Thyroid gland (tissue), 4 donors: Measurements from ENCODE around the gene SLC17A8. TPM values are rescaled to one million over a fixed set of nuclear protein-coding genes. Genes with fewer than 3 reads are reported as not detected.

Source experiments
- DNase-seq, 2 donors: peaks; one replicate each; pipeline ENCODE4 v3.0.0-alpha.2; 2019
- H3K27ac ChIP-seq, 3 donors: fragments of 200-600 bp; sonication (generic); 1 replicate in 2 of 3; 2 replicates in 1 of 3; pipeline ENCODE4 v1.5.1; 2016 to 2019; ENCODE audit warnings: mild to moderate bottlenecking in 1 of 3, moderate library complexity in 1 of 3
- H3K27me3 ChIP-seq: fragments of 200-600 bp; sonication (generic); one replicate; pipeline ENCODE4 v1.5.1; 2019
- H3K36me3 ChIP-seq, 2 donors: fragments of 200-600 bp; sonication (generic); one replicate each; pipeline ENCODE4 v1.5.1; 2016 to 2019
- H3K4me1 ChIP-seq, 2 donors: fragments of 200-600 bp; sonication (generic); one replicate each; pipeline ENCODE4 v1.5.1; 2017 to 2019
- H3K4me3 ChIP-seq, 3 donors: fragments of 200-600 bp; sonication (generic); replicated peaks in 1 of 3; 1 replicate in 2 of 3; 2 replicates in 1 of 3; pipeline ENCODE4 v1.5.1; 2016; ENCODE audit warnings: mild to moderate bottlenecking in 1 of 3
- H3K9me3 ChIP-seq: fragments of 200-600 bp; sonication (generic); one replicate; pipeline ENCODE4 v1.5.1; 2017
- POLR2A ChIP-seq, 2 donors: fragments of 450-650 bp; IDR thresholded peaks; one replicate each; pipeline ENCODE4 v1.6.1; 2017; ENCODE audit warnings: antibody characterized with exemption in 2 of 2, mild to moderate bottlenecking in 2 of 2, moderate library complexity in 1 of 2
- WGBS, 2 donors: methylation state at CpG; one replicate each; pipeline ENCODE4 v1.1.5; 2017; 5-methylcytosine and 5-hydroxymethylcytosine counted together
- intact Hi-C: fragments of 100-400 bp; cut with DNase I; formaldehyde crosslinking; loops from one replicate; pipeline ENCODE4 v1.15.1; 2023
- total RNA-seq, 4 donors: library from RNA; depleted of rRNA; stranded (reverse); fragments of >200 nt; gene quantifications; one replicate each; pipeline ENCODE4 v1.2.3, GENCODE V29; 2016
- TF ChIP-seq, protein P1 (sequence below), 6 experiments: fragments of 200-600 bp in 3 of 6; fragments of 450-650 bp in 3 of 6; sonication (generic) in 3 of 6; IDR thresholded peaks; one replicate each; pipeline ENCODE4 v1.5.1; 2016 to 2019; ENCODE audit warnings: antibody characterized with exemption in 6 of 6, mild to moderate bottlenecking in 2 of 6, inconsistent platforms in 1 of 6, moderate library complexity in 1 of 6

SLC17A8 gene
- total RNA-seq, 4 donors from 2014 or later = not detected

DNA sequence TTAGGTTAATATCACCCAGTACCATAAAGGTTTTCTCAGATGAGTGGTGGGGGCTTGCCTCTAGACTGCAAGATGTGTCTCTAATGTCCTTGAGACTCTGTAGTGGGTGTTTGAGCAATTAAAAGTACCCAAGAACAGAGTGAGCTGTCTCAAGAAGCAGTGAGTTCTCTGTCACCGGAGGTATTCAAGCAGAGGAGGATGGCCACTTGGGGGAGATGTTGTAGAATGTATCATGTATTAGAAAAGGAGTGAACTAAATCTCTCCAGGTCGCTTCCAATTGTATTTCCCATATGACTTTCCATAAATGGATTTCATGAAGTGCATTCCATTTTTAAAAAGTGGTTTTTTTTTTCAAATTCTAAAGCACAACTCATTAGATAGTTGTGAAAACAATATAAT, 35.0 kb downstream of the SLC17A8 start:
- WGBS, 2 donors = 78% methylated on average over 2 of the region's 2 CpGs
- no peaks in the 10 kb centered on the region for H3K4me1 ChIP-seq

DNA sequence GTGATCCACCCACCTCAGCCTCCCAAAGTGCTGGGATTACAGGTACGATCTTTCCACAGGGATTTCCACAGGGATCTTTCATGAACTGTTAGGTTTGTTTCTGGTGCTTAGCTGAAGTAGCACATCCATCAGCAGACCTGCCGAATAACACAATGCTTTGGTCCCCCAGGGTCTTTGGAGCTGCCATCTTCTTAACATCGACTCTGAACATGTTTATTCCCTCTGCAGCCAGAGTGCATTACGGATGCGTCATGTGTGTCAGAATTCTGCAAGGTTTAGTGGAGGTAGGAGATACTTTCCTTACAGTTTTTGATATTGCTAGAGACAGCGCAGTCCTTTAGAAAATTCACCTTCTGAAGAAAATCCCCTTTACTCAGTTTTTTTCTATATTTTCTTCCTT, 36.3 kb downstream of the SLC17A8 start:
- 87 to 89% methylated on average over 6 of the region's 6 CpGs for WGBS, 2 donors

More for the DNA sequence above, 35.0 kb downstream of the SLC17A8 start:
- H3K9me3 ChIP-seq = no peaks in the 10 kb centered on the region
- intact Hi-C loops = no loop called here
- H3K36me3 ChIP-seq = no peaks in the 10 kb centered on the region
- DNase-seq = no peak
- H3K27me3 ChIP-seq = no peaks in the 10 kb centered on the region
- TF ChIP-seq, protein P1, sequence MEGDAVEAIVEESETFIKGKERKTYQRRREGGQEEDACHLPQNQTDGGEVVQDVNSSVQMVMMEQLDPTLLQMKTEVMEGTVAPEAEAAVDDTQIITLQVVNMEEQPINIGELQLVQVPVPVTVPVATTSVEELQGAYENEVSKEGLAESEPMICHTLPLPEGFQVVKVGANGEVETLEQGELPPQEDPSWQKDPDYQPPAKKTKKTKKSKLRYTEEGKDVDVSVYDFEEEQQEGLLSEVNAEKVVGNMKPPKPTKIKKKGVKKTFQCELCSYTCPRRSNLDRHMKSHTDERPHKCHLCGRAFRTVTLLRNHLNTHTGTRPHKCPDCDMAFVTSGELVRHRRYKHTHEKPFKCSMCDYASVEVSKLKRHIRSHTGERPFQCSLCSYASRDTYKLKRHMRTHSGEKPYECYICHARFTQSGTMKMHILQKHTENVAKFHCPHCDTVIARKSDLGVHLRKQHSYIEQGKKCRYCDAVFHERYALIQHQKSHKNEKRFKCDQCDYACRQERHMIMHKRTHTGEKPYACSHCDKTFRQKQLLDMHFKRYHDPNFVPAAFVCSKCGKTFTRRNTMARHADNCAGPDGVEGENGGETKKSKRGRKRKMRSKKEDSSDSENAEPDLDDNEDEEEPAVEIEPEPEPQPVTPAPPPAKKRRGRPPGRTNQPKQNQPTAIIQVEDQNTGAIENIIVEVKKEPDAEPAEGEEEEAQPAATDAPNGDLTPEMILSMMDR (IDR thresholded peaks at IDR 0.05) = no peak
- TF ChIP-seq POLR2A (IDR thresholded peaks at IDR 0.05) = no peak
- H3K4me3 ChIP-seq = no peak overlapping the region
- no peak overlapping the region for H3K27ac ChIP-seq

DNA sequence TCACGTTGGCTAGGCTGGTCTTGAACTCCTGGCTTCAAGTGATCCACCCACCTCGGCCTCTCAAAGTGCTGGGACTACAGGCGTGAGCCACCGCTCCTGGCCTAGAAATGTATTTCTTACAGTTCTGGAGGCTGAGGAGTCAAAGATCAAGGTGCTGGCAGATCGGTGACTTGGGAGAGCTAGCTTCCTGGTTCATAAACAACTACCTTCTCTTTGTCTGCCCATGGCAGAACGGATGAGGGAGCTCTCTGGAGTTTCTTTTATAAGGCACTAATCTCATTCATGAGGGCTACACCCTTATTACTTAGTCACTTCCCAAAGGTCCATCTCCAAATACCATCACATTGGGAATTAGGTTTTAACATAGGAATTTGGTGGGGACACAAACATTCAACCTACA, 38.9 kb downstream of the SLC17A8 start:
- no peak overlapping the region for H3K4me3 ChIP-seq
- WGBS, 2 donors = 87 to 96% methylated on average over 6 of the region's 6 CpGs
- no peak overlapping the region for H3K27ac ChIP-seq
- TF ChIP-seq POLR2A (IDR thresholded peaks at IDR 0.05) = no peak
- TF ChIP-seq, protein P1 (IDR thresholded peaks at IDR 0.05) = no peak
- DNase-seq = no peak
- H3K27me3 ChIP-seq = no peaks in the 10 kb centered on the region
- intact Hi-C loops = no loop called here
- H3K36me3 ChIP-seq = no peaks in the 10 kb centered on the region
- no peaks in the 10 kb centered on the region for H3K4me1 ChIP-seq
- H3K9me3 ChIP-seq = no peaks in the 10 kb centered on the region

More for the DNA sequence above, 36.3 kb downstream of the SLC17A8 start:
- intact Hi-C loops = no loop called here
- no peak overlapping the region for H3K27ac ChIP-seq
- no peaks in the 10 kb centered on the region for H3K4me1 ChIP-seq
- no peaks in the 10 kb centered on the region for H3K9me3 ChIP-seq
- DNase-seq = no peak
- TF ChIP-seq, protein P1 (IDR thresholded peaks at IDR 0.05) = no peak
- H3K4me3 ChIP-seq = no peak overlapping the region
- H3K27me3 ChIP-seq = no peaks in the 10 kb centered on the region
- no peaks in the 10 kb centered on the region for H3K36me3 ChIP-seq

DNA sequence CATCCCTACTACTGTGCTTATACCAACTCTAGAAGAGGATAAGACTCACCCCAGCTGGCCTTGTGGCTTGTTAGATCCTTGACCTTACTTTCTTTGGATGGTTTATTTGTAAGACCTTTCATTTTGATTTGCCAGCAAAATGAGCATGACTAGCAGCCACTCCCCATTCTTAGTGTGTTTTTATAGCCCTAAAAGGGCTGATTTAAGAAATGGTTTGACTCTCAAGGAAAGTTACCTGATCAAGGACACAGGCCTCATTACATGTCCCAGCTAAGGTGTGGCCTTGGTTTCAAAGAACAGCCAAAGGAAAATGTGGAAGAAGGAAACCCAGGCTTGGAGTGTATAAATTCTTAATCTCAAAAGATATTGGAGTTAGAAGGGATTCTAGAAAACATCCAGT, 41.4 kb downstream of the SLC17A8 start:
- no peak overlapping the region for H3K4me3 ChIP-seq
- no peaks in the 10 kb centered on the region for H3K9me3 ChIP-seq
- no peak for DNase-seq
- H3K27me3 ChIP-seq = no peaks in the 10 kb centered on the region
- intact Hi-C loops = no loop called here
- H3K27ac ChIP-seq = no peak overlapping the region
- no peaks in the 10 kb centered on the region for H3K36me3 ChIP-seq
- TF ChIP-seq POLR2A (IDR thresholded peaks at IDR 0.05) = no peak
- TF ChIP-seq, protein P1 (IDR thresholded peaks at IDR 0.05) = no peak
- H3K4me1 ChIP-seq = no peaks in the 10 kb centered on the region

DNA sequence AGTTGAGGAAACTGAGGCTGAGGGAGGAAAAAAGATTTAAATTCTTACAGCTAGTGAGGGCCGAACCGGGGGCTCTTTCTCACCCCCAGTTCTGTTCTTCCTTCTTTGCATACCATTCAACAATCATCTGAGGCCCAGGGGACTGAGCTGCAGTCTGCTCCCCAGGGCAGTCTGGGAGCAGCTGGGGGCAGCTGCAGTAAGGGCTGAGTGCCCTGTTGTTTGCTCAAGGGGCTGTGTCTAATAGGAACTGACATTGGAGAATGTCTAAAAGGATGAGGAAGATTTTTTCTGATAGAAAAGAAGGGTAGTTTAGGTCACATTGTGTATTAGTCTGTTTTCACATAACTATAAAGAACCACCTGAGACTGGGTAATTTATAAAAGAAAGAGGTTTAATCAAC, 42.2 kb downstream of the SLC17A8 start:
- TF ChIP-seq, protein P1 (IDR thresholded peaks at IDR 0.05) = no peak
- no peak for TF ChIP-seq POLR2A (IDR thresholded peaks at IDR 0.05)
- Histone ChIP-seq H3K4me3 (no peak overlapping the region), H3K27me3 (no peaks in the 10 kb centered on the region), H3K9me3 (no peaks in the 10 kb centered on the region), H3K27ac (no peak overlapping the region), H3K4me1 (no peaks in the 10 kb centered on the region), H3K36me3 (no peaks in the 10 kb centered on the region)
- WGBS, 2 donors = 45 to 60% methylated on average over 2 of the region's 2 CpGs
- DNase-seq = no peak
- intact Hi-C loops = no loop called here
